HG03354 (cell line): ENCODE results near the gene ASB9.

Source experiments
- ATAC-seq: cut with Tn5 transposase; IDR thresholded peaks from one replicate; pipeline ENCODE4 v1.9.1; 2021; ENCODE audit warnings: mild to moderate bottlenecking; ENCODE audit not compliant: unreplicated experiment, poor library complexity, severe bottlenecking

ASB9 gene

DNA sequence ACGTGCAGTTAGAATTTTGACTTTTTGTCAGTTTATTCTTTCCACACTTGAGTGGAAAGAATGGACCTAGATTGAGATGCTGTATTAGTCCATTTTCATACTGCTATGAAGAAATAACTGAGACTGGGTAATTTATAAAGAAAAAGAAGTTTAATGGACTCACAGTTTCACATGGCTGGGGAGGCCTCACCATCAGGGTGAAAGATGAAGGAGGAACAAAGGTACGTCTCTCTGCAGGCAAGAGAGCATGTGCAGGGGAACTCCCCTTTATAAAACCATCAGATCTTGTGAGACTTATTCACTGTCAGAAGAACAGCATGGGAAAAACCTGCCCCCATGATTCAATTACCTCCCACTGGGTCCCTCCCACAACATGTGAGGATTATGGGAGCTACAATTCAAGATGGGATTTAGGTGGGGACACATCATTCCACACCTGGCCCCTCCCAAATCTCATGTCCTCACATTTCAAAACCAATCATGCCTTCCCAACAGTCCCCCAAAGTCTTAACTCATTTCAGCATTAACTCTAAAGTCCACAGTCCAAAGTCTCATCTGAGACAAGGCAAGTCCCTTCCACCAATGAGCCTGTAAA, 71.2 kb downstream of the ASB9 start:
- ATAC-seq = peak; percentile 56

DNA sequence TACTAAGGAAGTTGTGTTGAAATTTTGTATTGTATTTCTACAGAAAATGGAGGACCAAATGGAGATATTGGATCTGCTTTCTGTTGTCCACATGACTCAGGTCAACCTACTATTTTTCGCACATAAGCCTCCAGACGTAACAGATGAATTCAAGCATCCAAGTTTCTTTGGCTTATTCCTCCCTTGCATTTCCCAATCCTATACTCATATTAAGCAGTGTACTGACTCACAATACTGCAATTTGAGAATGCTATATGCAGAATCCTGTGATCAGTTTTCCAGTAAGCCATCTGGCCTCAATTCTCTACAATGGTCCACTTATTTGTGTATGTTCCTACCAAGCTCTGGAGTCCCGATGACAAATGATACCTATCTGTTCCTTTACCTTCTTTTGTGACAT, 75.7 kb downstream of the ASB9 start:
- ATAC-seq = no peak
